GM18873 (cell line): ENCODE measurements around the gene PTPN7.
"Not testable (repeated sequence)": the region's sequence is repeated elsewhere in the genome, so short reads cannot be mapped to it uniquely, and the experiment has no call there.

Source experiments
- ATAC-seq: cut with Tn5 transposase; IDR thresholded peaks from one replicate; pipeline ENCODE4 v1.9.1; 2021; ENCODE audit warnings: mild to moderate bottlenecking, moderate library complexity, moderate number of reproducible peaks; ENCODE audit not compliant: unreplicated experiment, low FRiP score

Gene PTPN7

DNA sequence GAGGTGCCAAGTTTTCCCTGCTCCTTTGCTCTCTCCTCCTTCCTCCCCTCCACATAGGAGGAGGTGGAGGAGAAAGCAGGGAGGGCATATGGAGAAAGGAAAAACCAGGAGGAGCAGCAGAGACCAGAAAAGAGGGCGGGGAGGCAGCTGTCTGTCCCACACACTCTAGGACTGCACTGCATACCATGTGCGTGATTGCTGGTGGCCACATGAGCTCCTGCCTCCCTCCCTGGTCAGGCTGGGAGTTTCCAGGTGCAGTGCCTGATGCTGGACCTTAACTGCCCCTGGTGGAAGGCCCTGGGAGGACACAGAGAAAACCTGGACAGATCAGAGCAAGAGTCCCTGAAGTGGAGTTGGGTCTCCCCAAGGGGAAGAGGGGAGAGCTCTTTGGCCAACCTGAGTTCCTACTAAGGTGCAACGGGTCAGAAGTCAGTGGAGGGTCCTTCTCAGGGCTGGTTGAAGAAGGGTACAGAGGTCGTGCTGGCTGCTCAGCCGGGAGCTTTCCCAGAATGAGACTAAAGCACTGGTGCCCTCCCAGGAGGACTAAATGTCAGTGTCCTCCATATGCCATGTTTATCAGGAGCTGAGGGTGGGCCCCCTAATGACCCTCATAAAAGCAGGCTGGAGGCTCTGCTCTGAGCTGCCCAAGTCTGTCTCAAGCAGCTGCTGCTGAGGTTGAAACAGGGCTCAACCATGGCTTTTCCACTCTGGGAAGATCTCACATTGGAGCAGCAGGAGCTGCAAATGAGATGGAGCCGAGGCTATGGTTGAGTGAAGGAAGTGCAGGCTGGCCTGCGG lies 29.7 kb upstream of the PTPN7 start:
- no peak for ATAC-seq

DNA sequence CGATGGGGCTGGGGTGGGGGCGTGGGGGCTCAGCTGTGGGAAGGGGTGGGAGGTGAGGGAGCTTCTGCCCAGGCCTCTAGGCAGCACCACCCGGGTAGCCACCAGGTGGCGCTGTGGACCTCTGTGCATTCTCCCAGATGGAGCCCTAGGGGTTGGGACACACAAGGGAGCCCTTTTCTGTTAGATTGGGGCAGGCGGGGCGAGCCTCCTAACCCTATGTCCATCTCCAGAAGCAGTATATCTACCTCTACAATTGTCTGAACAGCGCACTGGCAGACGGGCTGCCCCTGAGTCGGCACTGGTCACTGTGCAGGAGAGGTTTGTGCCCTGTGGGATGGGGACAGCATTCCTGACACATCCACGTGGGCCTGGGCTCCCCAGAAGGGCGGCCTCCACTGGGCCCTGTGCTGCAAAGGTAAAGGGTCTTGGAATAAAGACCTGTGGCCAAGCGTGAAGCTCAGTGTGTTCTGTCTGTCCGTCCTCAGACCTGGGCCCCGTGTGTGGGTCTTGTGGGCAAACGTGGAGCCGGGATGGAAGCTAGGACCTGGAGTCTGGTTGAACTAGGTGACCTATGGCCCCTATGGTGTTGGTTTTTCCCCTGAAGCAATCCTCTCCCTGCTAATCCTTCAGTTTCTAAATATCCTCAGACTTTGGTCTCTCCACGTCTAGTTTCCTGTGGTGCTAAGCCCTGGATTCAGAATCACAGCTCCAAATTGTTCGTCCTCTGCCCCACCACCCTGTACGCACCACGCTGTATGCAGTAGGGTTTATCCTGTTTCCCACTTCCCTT lies 28.8 kb upstream of the PTPN7 start:
- no peak for ATAC-seq

GRCh38 chr1:202187697-202188407 lies 27.4 kb upstream of the PTPN7 start:
- ATAC-seq = no peak

DNA sequence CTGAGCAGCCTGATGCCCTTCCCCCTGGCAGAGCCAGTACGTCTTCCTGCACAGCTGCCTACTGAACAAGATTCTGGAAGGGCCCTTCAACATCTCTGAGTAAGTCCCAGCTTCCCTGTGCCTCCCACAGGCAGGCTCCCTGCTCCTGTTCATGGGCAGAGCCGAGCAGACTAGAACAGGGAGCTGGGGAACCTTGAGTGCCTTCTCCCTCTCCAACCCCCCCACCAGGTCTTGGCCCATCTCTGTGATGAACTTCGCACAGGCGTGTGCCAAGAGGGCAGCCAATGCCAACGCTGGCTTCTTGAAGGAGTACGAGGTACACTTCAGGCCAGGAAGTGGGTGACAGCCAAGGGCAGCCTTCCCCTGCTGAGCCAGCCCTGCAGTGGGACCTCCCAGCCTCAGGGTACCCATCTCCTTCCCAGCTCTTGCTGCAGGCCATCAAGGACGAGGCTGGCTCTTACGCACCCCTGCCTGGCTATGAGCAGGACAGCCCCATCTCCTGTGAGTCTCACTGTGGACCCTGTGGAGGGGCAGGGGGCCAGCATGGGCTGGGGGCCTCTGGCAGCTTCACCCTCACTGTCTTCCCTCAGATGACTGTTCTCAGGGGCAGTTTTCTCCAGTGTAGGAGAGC lies 26.8 kb upstream of the PTPN7 start:
- ATAC-seq = no peak

DNA sequence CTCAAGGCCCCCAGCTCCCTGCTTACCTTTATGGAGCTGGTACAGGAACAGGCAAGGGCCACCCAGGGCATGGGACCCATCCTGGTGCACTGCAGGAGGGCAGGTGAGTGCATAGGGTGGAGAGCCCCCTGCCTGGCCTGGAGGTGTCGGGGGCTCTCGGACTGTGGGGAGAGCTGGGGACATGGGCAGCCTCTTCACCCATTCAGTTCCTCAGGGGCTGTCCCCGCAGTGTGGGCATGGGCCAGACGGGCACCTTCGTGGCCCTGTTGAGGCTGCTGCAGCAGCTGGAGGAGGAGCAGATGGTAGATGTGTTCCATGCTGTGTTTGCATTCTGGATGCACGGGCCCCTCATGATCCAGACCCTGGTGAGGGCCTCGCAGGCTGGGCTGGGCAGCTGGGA lies 25.9 kb upstream of the PTPN7 start:
- ATAC-seq = no peak

DNA sequence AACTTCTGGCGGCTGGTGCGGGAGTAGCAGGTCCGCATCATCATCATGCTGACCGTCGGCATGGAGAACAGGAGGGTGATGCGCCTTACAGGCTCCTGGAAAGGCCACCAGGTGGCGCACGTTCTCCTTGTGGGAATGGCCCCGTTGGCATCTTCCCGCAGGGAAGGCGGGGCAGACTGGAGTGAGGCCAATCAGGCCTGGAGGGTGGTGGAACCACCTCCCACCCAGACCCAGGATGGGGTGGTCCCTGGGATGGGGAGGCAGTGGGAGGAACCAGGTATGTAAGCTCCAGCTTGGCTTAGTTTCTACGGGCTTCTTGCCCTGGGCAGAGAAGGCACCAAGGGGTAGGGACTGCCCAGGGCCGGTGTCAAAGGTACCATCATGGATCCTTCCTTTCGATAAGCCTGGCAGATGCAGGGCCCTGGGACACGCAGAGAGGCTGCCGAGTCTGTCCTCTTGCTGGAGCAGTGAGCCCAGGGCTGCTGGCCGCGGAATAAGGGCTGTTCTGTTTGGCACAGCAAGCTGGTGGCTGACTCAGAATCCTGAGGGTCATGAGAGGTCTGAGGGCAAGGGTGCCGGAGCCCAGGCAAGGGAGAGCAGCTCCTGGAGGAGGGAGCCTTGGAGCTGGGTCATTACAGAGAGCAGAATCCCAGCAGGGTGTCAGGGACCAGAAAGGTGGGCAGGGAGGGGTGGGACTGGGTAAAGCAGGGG lies 24.5 kb upstream of the PTPN7 start:
- ATAC-seq = peak; percentile 48

DNA sequence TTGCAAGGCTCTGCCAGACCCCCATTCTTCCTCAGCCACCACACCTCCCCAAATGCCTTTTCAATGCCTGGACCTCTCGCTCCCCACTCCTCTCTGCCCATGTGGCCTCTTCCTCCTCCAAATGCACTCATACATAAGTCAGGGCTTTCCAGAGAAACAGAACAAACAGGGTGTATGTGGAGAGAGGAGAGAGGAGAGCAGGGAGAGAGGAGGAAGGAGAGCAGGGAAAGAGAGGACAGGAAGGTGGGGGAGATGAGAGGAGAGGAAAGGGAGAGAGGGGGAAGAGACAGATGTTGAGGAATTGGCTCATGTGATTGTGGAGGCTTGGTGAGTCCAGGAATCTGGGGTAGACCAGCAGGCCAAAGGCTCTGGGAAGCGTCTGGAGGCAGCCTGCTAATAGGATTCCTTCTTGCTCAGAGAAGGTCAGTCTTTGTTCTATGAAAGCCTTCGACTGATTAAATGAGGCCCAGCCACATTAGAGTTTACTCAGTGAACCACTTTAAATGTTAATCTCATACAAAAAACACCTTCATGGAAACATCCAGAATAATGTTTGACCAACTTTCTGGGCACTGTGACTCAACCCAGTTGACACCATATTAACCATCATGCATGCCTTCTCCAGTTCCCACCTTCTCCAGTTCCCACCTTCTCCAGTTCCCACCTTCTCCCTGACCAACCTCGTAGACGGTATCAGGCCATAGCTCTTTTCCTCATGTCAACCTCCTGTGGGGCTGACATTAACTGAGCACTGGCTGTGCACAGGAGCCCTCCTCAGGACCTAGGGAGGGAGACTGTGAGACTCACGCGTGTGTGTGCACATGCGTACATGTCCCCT lies 21.9 kb upstream of the PTPN7 start:
- ATAC-seq = no peak

DNA sequence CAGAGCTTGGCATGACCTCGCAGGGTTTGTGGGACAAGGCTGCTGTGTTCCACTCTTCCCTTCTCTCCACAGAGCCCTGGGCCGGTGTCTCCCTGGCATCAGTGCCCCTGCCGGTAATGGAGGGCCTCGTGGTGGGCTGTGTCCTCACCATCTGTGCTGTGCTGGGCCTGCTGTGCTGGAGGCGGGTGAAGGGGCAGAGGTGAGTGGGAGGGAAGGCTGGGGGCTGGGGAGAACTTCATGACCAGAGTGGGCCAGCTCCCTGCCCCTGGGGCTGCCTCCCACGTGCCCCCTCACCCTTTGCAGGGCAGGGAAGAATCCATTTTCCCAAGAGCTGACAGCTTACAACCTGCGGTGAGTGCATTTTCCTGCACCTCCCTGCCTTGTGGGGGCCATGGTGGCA lies 21.2 kb upstream of the PTPN7 start:
- ATAC-seq = no peak

- ATAC-seq = not testable (repeated sequence)
Observed at GRCh38 chr1:202180751-202181139, 20.3 kb upstream of the PTPN7 start.

DNA sequence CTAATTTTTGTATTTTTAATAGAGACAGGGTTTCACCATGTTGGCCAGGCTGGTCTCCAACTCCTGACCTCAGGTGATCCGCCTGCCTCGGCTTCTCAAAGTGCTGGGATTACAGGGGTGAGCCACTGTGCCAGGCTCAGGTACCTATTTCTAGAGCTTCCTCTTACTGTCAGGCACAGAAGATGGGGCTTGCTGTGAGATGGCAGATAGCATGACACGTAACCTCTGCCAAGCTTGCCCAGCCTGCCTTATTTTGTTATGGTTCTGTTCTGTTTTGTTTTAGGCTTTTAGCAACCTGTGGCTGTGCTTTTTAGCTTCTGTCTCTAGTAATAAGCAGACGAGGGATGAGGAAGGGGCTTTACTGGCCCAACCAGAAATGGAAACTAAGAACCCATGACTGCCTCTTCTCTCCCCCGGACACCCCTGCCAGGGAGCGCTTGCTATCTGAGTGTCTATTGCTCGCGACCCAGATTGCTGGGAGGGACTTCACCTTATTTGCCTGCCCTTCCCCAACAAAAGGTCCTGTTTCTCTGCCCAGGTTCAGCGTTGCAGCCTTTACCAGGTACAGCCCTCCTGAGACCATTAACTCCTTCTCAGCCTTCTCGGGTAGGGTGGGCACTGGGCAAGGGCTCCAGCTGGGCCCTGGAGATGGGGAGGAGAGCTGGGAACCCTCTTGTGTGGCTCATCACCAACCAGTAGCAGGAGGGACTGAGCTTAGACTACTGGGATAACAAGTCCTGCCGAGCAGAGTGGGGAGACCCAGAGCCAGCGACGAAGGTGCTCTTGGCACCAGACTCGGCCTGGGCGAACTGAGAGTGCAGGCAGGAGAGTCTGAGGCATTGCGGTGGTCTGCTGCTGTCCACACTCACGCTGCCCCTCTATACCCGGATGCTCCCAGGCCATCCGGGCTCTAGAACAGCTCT lies 19.7 kb upstream of the PTPN7 start:
- ATAC-seq = no peak

- ATAC-seq = no peak
Observed at GRCh38 chr1:202176949-202177927, 16.8 kb upstream of the PTPN7 start.

DNA sequence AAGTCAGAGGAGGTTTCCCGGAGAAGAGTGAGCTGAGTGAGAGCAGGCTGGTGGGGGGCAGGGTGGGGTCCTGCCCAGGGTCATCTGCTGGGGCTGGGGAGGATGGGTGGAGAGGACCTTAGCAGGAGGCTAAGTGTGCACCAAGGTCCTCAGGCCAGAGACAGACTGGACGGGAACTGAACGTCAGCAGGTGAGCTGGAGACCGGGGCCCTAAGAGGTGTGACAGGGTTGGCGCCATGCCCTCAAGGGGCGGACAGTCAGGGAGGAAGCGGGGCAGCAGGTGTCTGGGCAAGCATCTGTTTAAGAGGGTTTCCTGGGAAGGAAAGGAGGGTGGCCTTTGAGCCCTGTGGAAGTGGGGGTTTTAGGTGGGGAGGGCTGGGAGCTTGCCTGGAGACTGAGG lies 13.6 kb upstream of the PTPN7 start:
- ATAC-seq = no peak

DNA sequence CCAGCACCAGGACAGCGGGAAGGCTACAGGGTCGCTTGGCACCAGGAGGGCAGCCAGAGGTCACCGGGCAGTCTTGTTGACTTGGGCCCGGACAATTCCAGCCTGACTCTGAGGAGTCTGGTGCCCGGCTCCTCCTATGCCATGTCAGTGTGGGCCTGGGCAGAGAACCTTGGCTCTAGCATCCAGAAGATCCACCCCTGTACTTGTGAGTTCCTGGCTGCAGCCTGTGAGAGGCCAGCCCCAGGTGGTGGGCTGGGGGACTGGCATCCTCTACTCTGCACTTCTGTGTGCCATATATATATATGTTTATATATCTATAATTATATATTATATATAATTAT lies 11.6 kb upstream of the PTPN7 start:
- ATAC-seq = no peak

DNA sequence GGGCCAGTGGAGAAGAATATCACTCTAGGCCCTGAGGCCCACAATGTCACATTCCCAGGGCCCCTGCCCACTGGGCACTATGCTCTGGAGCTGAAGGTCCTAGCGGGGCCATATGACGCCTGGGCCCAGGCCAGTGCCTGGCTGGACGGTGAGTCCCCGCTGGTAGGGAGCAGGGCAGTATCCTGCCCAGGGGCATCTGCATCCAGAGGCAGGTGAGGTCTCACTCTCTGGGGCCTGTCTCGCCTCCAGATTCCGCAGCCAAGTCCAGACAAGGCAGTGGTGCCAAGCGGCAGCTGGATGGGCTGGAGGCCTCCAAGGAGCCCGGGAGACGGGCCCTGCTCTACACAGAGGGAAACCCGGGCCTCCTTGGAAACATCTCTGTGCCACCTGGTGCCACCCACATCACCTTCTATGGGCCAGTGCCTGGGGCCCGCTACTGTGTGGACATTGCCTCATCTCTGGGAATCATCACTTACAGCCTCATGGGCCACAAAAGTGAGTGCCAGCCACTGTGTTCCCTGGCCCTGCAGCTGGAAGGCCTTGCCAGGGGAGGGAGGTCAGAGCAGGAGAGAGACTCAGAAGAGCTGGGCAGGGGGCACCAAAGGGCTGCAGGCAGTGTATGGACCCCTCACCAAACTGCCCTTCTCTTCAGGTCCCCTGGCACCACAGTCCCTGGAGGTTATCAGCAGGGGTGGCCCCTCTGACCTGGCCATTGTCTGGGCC lies 11.1 kb upstream of the PTPN7 start:
- no peak for ATAC-seq

GRCh38 chr1:202170726-202171125 lies 10.3 kb upstream of the PTPN7 start:
- ATAC-seq = no peak

GRCh38 chr1:202168861-202169260 lies 8.5 kb upstream of the PTPN7 start:
- no peak for ATAC-seq
